Small intestine (tissue), 16 donors: ENCODE measurements around the gene ZBED1. TPM values are rescaled to one million over a fixed set of nuclear protein-coding genes. Genes with fewer than 3 reads are reported as not detected.
A peak's percentile ranks its signal among the peaks of the same experiment; 100 is the strongest.

Source experiments
- DNase-seq, 2 donors: peaks; one replicate each; pipeline versions ENCODE4 v3.0.0 to v3.0.0-alpha.2; 2013
- FAIRE-seq: peaks from 2 replicates; lab custom pipeline; 2012; peaks lifted over from hg19 to GRCh38; lab: Jason Lieb, UNC
- H3K27ac ChIP-seq, 3 donors: one replicate each; pipeline ENCODE4 v1.5.1; 2013; ENCODE audit warnings: low read length in 2 of 3, mild to moderate bottlenecking in 2 of 3, control low read depth in 1 of 3, inconsistent platforms in 1 of 3, low read depth in 1 of 3, moderate library complexity in 1 of 3
- H3K27me3 ChIP-seq, 3 donors: one replicate each; pipeline ENCODE4 v1.6.1; 2013; ENCODE audit warnings: low read length in 3 of 3, inconsistent platforms in 1 of 3; ENCODE audit not compliant: control insufficient read depth in 3 of 3, insufficient read depth in 3 of 3
- H3K36me3 ChIP-seq, 3 donors: one replicate each; pipeline ENCODE4 v1.6.1; 2013; ENCODE audit warnings: low read length in 3 of 3, inconsistent platforms in 1 of 3, low read depth in 1 of 3, mild to moderate bottlenecking in 1 of 3, moderate library complexity in 1 of 3; ENCODE audit not compliant: control insufficient read depth in 3 of 3, insufficient read depth in 2 of 3
- H3K4me1 ChIP-seq, 3 donors: one replicate each; pipeline ENCODE4 v1.6.1; 2013; ENCODE audit warnings: low read length in 2 of 3, inconsistent platforms in 1 of 3, low read depth in 1 of 3, mild to moderate bottlenecking in 1 of 3, moderate library complexity in 1 of 3; ENCODE audit not compliant: control insufficient read depth in 3 of 3, insufficient read depth in 2 of 3
- H3K4me3 ChIP-seq, 3 donors: one replicate each; pipeline ENCODE4 v1.5.1; 2013; ENCODE audit warnings: low read length in 3 of 3, control low read depth in 1 of 3, inconsistent platforms in 1 of 3, low read depth in 1 of 3, mild to moderate bottlenecking in 1 of 3, moderate library complexity in 1 of 3
- H3K9me3 ChIP-seq, 2 donors: one replicate each; pipeline ENCODE4 v1.6.1; 2013; ENCODE audit warnings: low read depth in 1 of 2, low read length in 1 of 2; ENCODE audit not compliant: control insufficient read depth in 2 of 2, insufficient read depth in 1 of 2
- whole genome bisulfite sequencing, 3 donors: extraction: QIAGEN DNeasy Blood & Tissue Kit; methylation state at CpG; one replicate each; pipeline ENCODE4 v1.1.7; 2013; 5-methylcytosine and 5-hydroxymethylcytosine counted together
- long read RNA-seq, 10 donors: transcript quantifications; one replicate each; lab custom pipeline, GENCODE V29; 2026
- polyA plus RNA-seq, 4 donors: library from polyadenylated mRNA; stranded (reverse) in 3 of 4; unstranded in 1 of 4; fragments of 200-250 nt in 3 of 4; fragments of 120-200 nt in 1 of 4; gene quantifications; one replicate each; pipeline versions ENCODE4 v1.2.1 to v1.2.3, GENCODE V29; 2013
- donor health status: healthy with polysubstance abuse.
- donor health status: control.
- donor health status: control.
- donor health status: Bipolar disorder and iron deficiency.
- donor health status: healthy.

The ZBED1 gene
- 10 to 100 TPM; 23.9 to 48.0 (median 30.3) TPM for polyA plus RNA-seq
- long read RNA-seq, donor 1, full-length matches to known transcripts: 34 of 34 reads
- long read RNA-seq, donor 1, partial matches to known transcripts: 0 of 34 reads
- long read RNA-seq, donor 1, other reads (novel, unspliced or antisense): 0 of 34 reads
- long read RNA-seq, donor 2, full-length matches to known transcripts: 3 of 3 reads
- long read RNA-seq, donor 2, partial matches to known transcripts: 0 of 3 reads
- long read RNA-seq, donor 2, other reads (novel, unspliced or antisense): 0 of 3 reads
- long read RNA-seq, donor 3, full-length matches to known transcripts: 7 of 7 reads
- long read RNA-seq, donor 3, partial matches to known transcripts: 0 of 7 reads
- long read RNA-seq, donor 3, other reads (novel, unspliced or antisense): 0 of 7 reads
- long read RNA-seq, donor 4: 0 reads
- long read RNA-seq, donor 5, full-length matches to known transcripts: 1 of 1 reads
- long read RNA-seq, donor 5, partial matches to known transcripts: 0 of 1 reads
- long read RNA-seq, donor 5, other reads (novel, unspliced or antisense): 0 of 1 reads
- long read RNA-seq, donor 6, full-length matches to known transcripts: 8 of 8 reads
- long read RNA-seq, donor 6, partial matches to known transcripts: 0 of 8 reads
- long read RNA-seq, donor 6, other reads (novel, unspliced or antisense): 0 of 8 reads
- long read RNA-seq, donor 7, full-length matches to known transcripts: 26 of 26 reads
- long read RNA-seq, donor 7, partial matches to known transcripts: 0 of 26 reads
- long read RNA-seq, donor 7, other reads (novel, unspliced or antisense): 0 of 26 reads
- long read RNA-seq, donor 8, full-length matches to known transcripts: 2 of 2 reads
- long read RNA-seq, donor 8, partial matches to known transcripts: 0 of 2 reads
- long read RNA-seq, donor 8, other reads (novel, unspliced or antisense): 0 of 2 reads
- long read RNA-seq, donor 9, full-length matches to known transcripts: 4 of 4 reads
- long read RNA-seq, donor 9, partial matches to known transcripts: 0 of 4 reads
- long read RNA-seq, donor 9, other reads (novel, unspliced or antisense): 0 of 4 reads
- long read RNA-seq, donor 10, full-length matches to known transcripts: 21 of 21 reads
- long read RNA-seq, donor 10, partial matches to known transcripts: 0 of 21 reads
- long read RNA-seq, donor 10, other reads (novel, unspliced or antisense): 0 of 21 reads

GRCh38 chrX:2500803-2501558 lies at the start of gene ZBED1, which contains the start of gene DHRSX:
ZBED1 (minus strand) TSS chrX:2500976; CDS start chrX:2490719, 10,257 bp downstream.
DHRSX (minus strand) TSS chrX:2500976; CDS start chrX:2500925, 51 bp downstream.
- Histone ChIP-seq H3K9me3 (no peaks in the 10 kb centered on the region), H3K4me1 (peaks cover 0 to 22% (median 13%) of the 10 kb centered on the region in 3 donors), H3K36me3 (peaks cover 0 to 7% (median 0%) of the 10 kb centered on the region in 3 donors), H3K27me3 (no peaks in the 10 kb centered on the region), H3K27ac (peak within 1 kb of the TSS; percentile 94 to 99 (median 97)), H3K4me3 (peak within 1 kb of the TSS; percentile 84 to 98 (median 98))
- DNase-seq: peak; percentile 27 to 67
- no peak for FAIRE-seq
- 2 to 7% (median 4%) methylated on average over 15 to 57 of the region's 57 CpGs for WGBS, 3 donors

DNA sequence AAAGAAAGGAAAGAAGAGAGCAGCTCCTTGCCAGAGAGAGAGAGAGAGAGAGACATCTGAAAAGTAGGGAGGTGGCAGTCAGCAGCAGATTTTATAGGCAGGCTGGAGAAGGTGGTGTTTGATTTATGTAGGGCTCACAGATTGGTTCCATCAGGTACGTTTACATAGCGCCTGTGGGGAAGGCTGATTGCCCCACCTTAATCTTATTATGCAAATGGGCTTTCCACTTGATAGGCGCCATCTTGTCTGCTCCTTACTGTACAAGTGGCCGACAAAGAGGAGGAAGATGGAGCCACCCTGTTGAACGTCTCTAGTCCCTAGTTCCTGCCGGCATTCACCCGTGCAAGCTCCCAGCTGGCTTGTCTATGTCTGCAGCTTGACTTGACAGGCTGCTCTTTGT lies 49.1 kb upstream of the ZBED1 start:
- no peak overlapping the region for H3K4me3 ChIP-seq
- no peaks in the 10 kb centered on the region for H3K36me3 ChIP-seq
- no peaks in the 10 kb centered on the region for H3K27me3 ChIP-seq
- H3K27ac ChIP-seq: no peak overlapping the region
- H3K9me3 ChIP-seq: peaks cover 0 to 4% of the 10 kb centered on the region in 2 donors
- 22 to 48% (median 33%) methylated on average over 7 of the region's 7 CpGs for WGBS, 3 donors
- no peaks in the 10 kb centered on the region for H3K4me1 ChIP-seq
- no peak for FAIRE-seq
- peak in 1 of 2 donors; percentile 43 for DNase-seq

DNA sequence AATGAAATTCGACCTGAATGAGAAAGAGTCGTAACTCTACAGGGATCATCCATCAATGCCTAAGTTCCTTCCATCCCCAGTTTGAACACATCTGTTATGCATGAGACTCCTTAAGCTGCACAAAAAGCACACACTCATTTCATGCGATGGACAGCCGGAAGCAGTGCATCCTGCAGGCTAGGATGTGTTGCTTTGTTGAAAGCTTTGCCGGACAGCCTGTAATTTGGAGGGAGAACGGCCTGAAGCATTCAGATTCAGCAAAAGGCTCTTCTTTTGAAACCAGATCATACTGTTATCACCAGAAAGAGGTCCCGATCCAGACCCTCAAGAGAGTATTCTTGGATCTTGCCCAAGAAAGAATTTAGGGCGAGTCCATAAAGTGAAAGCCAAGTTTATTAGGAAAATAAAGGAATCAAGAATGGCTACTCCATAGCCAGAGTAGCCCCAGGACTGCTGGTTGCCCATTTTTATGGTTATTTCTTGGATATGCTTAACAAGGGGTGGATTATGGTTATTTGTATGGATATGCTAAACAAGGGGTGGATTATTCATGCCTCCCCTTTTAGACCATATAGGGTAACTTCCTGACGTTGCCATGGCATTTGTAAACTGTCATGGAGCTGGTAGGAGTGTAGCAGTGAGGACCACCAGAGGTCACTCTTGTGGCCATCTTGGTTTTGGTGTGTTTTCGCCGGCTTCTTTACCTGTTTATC lies 48.1 kb upstream of the ZBED1 start:
- FAIRE-seq (no peak), DNase-seq (no peak)
- H3K36me3 ChIP-seq: no peaks in the 10 kb centered on the region
- H3K27ac ChIP-seq: no peak overlapping the region
- no peak overlapping the region for H3K4me3 ChIP-seq
- H3K9me3 ChIP-seq: peaks cover 0 to 4% of the 10 kb centered on the region in 2 donors
- WGBS, 3 donors: 56 to 74% (median 72%) methylated on average over 11 of the region's 11 CpGs
- H3K27me3 ChIP-seq: no peaks in the 10 kb centered on the region
- H3K4me1 ChIP-seq: no peaks in the 10 kb centered on the region

GRCh38 chrX:2547736-2548135 lies 47.0 kb upstream of the ZBED1 start:
- Histone ChIP-seq H3K4me1 (no peaks in the 10 kb centered on the region), H3K9me3 (peaks cover 0 to 4% of the 10 kb centered on the region in 2 donors), H3K27me3 (no peaks in the 10 kb centered on the region), H3K4me3 (no peak overlapping the region), H3K36me3 (no peaks in the 10 kb centered on the region), H3K27ac (no peak overlapping the region)
- 69 to 91% (median 83%) methylated on average over 4 of the region's 4 CpGs for WGBS, 3 donors
- FAIRE-seq (no peak), DNase-seq (no peak)

GRCh38 chrX:2546496-2546895 lies 45.7 kb upstream of the ZBED1 start:
- no peak overlapping the region for H3K4me3 ChIP-seq
- no peaks in the 10 kb centered on the region for H3K4me1 ChIP-seq
- FAIRE-seq (no peak), DNase-seq (no peak)
- no peaks in the 10 kb centered on the region for H3K27me3 ChIP-seq
- H3K36me3 ChIP-seq: no peaks in the 10 kb centered on the region
- 23 to 92% (median 77%) methylated on average over 1 of the region's 1 CpG for WGBS, 3 donors
- peaks cover 0 to 4% of the 10 kb centered on the region in 2 donors for H3K9me3 ChIP-seq
- no peak overlapping the region for H3K27ac ChIP-seq

DNA sequence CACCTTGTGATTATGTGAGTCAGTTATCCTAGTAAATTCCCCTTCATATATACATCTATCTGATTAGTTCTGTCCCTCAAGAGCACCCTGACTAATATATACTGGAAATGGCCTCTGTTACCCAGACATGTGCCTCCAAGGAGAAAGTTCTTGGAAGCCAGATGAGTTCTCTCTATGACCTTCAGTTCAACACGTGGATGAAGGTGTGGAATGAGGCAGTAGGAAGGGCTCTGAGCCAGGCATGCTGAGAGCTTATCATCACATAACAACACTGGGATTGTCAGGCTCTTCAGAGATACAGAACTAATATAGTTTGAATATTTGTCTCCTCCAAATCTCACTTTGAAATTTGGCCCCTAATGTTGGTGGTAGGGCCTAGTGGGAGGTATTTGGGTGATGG lies 44.4 kb upstream of the ZBED1 start:
- peaks cover 0 to 4% of the 10 kb centered on the region in 2 donors for H3K9me3 ChIP-seq
- no peak overlapping the region for H3K27ac ChIP-seq
- no peaks in the 10 kb centered on the region for H3K36me3 ChIP-seq
- WGBS, 3 donors: 0 to 43% (median 19%) methylated on average over 1 of the region's 1 CpG
- no peak for FAIRE-seq
- no peaks in the 10 kb centered on the region for H3K4me1 ChIP-seq
- no peak for DNase-seq
- no peak overlapping the region for H3K4me3 ChIP-seq
- H3K27me3 ChIP-seq: no peaks in the 10 kb centered on the region

GRCh38 chrX:2542826-2543521 lies 42.2 kb upstream of the ZBED1 start:
- FAIRE-seq (no peak), DNase-seq (no peak)
- WGBS, 3 donors: 77 to 87% (median 78%) methylated on average over 7 of the region's 7 CpGs
- no peaks in the 10 kb centered on the region for H3K36me3 ChIP-seq
- no peaks in the 10 kb centered on the region for H3K4me1 ChIP-seq
- no peak overlapping the region for H3K27ac ChIP-seq
- H3K9me3 ChIP-seq: peaks cover 0 to 4% of the 10 kb centered on the region in 2 donors
- no peaks in the 10 kb centered on the region for H3K27me3 ChIP-seq
- no peak overlapping the region for H3K4me3 ChIP-seq
